Panc1 (cell line): Measurements from ENCODE around the gene TBC1D32.

Source experiments
- POLR2AphosphoS5 ChIP-seq: IDR thresholded peaks from 2 replicates; pipeline ENCODE4 v1.6.1; 2012; ENCODE audit warnings: mild to moderate bottlenecking, low read depth, low read length, moderate library complexity
- SIN3A ChIP-seq: IDR thresholded peaks from 2 replicates; pipeline ENCODE4 v1.6.1; 2012; ENCODE audit warnings: low read depth, mild to moderate bottlenecking, low read length, moderate library complexity, borderline replicate concordance; ENCODE audit not compliant: insufficient read depth
- TF ChIP-seq, protein P1 (sequence below): fragments of 450-650 bp; IDR thresholded peaks from 2 replicates; pipeline ENCODE4 v1.5.1; 2017; ENCODE audit warnings: mild to moderate bottlenecking

DNA sequence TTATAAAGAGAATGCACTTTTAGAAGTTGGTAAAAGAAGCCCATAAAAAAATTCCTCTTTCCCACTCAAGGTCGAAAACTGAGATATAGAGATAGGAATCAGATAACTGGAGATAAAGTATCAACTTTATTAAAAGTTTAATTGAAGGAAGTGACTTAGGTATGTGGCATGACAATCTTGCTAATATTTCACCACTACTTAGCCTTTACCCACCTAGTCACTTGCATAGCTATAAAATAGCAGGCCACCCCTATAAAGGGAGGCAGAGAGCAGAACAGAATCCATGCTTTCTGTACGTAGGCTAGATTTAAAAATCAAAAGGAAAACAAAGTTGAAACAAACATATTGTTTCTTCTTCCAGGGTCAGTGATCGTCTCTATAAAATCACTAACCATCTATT is 13.2 kb upstream of the TBC1D32 start:
- TF ChIP-seq SIN3A (no peak), POLR2AphosphoS5 (no peak)
- TF ChIP-seq, protein P1, sequence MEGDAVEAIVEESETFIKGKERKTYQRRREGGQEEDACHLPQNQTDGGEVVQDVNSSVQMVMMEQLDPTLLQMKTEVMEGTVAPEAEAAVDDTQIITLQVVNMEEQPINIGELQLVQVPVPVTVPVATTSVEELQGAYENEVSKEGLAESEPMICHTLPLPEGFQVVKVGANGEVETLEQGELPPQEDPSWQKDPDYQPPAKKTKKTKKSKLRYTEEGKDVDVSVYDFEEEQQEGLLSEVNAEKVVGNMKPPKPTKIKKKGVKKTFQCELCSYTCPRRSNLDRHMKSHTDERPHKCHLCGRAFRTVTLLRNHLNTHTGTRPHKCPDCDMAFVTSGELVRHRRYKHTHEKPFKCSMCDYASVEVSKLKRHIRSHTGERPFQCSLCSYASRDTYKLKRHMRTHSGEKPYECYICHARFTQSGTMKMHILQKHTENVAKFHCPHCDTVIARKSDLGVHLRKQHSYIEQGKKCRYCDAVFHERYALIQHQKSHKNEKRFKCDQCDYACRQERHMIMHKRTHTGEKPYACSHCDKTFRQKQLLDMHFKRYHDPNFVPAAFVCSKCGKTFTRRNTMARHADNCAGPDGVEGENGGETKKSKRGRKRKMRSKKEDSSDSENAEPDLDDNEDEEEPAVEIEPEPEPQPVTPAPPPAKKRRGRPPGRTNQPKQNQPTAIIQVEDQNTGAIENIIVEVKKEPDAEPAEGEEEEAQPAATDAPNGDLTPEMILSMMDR: no peak
